PC-3 (cell line): ENCODE measurements around the gene MRPS27.

Experiments used
- CTCF ChIP-seq: fragments of 300-600 bp; sonication (generic); conservative IDR thresholded peaks from 2 replicates; pipeline ENCODE4 v1.5.1; 2017; ENCODE audit warnings: antibody characterized with exemption, low read depth, mild to moderate bottlenecking, low read length
- EZH2 ChIP-seq: fragments of 300-600 bp; sonication (generic); IDR thresholded peaks from one replicate; pipeline ENCODE4 v1.6.1; 2017; ENCODE audit warnings: antibody characterized with exemption, mild to moderate bottlenecking, low read length; ENCODE audit not compliant: unreplicated experiment
- EZH2phosphoT487 ChIP-seq: fragments of 300-600 bp; sonication (generic); IDR thresholded peaks from 2 replicates; pipeline ENCODE4 v1.6.1; 2018; ENCODE audit warnings: mild to moderate bottlenecking, antibody characterized with exemption, low read length, borderline replicate concordance

GRCh38 chr5:72245546-72245945 is 74.5 kb downstream of the MRPS27 start:
- TF ChIP-seq CTCF (no peak), EZH2 (no peak), EZH2phosphoT487 (no peak)
